ENCODE measurements around the gene GNL3.
A peak's percentile ranks its signal among the peaks of the same experiment; 100 is the strongest.
"Not testable (repeated sequence)": the region's sequence is repeated elsewhere in the genome, so short reads cannot be mapped to it uniquely, and the experiment has no call there.

Gene GNL3

DNA sequence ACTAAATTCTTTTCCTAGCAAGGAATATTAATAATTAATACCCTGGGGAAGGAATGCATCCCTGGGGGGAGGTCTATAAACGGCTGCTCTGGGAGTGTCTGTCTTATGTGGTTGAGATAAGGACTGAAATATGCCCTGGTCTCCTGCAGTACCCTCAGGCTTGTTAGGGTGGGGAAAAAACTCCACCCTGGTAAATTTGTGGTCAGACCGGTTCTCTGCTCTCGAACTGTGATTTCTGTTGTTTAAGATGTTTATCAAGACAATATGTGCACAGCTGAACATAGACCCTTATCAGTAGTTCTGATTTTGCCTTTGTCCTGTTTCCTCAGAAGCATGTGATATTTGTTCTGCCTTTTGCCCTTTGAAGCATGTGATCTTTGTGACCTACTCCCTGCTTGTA, 42.9 kb downstream of the GNL3 start:
- H3K27ac ChIP-seq (ENCODE audit: insufficient read depth in 1 of 2, low read depth in 1 of 2, low read length in 2 of 2, poor library complexity in 1 of 2, severe bottlenecking in 2 of 2); POLR2A ChIA-PET; H3K27me3 ChIP-seq (replicated peaks in 2 of 5; ENCODE audit: control insufficient read depth in 4 of 5, insufficient read depth in 5 of 5, low read length in 4 of 5); H3K4me1 ChIP-seq (ENCODE audit: control extremely low read depth in 1 of 4, control insufficient read depth in 4 of 4, insufficient read depth in 4 of 4, low read length in 3 of 4); H3K4me3 ChIP-seq (ENCODE audit: control insufficient read depth in 1 of 7, extremely low read depth in 1 of 7, insufficient read depth in 4 of 7, low read depth in 2 of 7, low read length in 6 of 7); DNase-seq: not testable (repeated sequence)
- Histone ChIP-seq H3K9me3 (ENCODE audit: control extremely low read depth in 1 of 5, control insufficient read depth in 4 of 5, insufficient read depth in 2 of 5, low read depth in 1 of 5, low read length in 4 of 5) (peaks cover 3 to 27% (median 10%) of the 10 kb centered on the region in 5 experiments), H3K36me3 (ENCODE audit: control insufficient read depth in 4 of 4, insufficient read depth in 4 of 4, low read length in 3 of 4) (peaks cover 15 to 47% (median 25%) of the 10 kb centered on the region in 4 experiments)
- no CpG with 5 or more reads among the region's 3 CpGs for WGBS (ENCODE audit: insufficient coverage)
- CTCF ChIA-PET = interaction anchor here (1.3 kb wide), 1 partner anchor 14 kb away, joined by 4 read pairs; no protein-coding TSS in a partner anchor

DNA sequence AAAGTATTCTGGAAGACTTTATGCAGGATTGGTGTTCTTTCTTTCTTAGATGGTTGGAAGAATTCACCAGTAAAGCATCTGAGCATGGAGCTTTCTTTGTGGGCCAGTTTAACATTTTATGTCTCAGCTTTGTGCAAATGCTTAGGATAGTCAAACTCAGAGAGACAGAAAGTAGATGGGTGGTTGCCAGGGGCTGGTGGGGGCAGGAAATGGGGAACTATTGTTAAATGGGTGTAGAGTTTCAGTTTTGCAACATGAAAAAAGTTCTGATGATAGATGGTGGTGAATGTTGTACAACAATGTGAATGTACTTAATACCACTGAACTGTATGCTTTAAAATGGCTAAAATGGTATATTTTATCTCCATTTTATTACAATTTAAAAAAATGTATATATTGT, 44.8 kb downstream of the GNL3 start:
- Histone ChIP-seq H3K4me3 (ENCODE audit: control insufficient read depth in 1 of 7, extremely low read depth in 1 of 7, insufficient read depth in 4 of 7, low read depth in 2 of 7, low read length in 6 of 7) (no peak overlapping the region), H3K27me3 (replicated peaks in 2 of 5; ENCODE audit: control insufficient read depth in 4 of 5, insufficient read depth in 5 of 5, low read length in 4 of 5) (no peaks in the 10 kb centered on the region), H3K36me3 (ENCODE audit: control insufficient read depth in 4 of 4, insufficient read depth in 4 of 4, low read length in 3 of 4) (peaks cover 22 to 63% (median 34%) of the 10 kb centered on the region in 4 experiments), H3K27ac (ENCODE audit: insufficient read depth in 1 of 2, low read depth in 1 of 2, low read length in 2 of 2, poor library complexity in 1 of 2, severe bottlenecking in 2 of 2) (no peak overlapping the region), H3K4me1 (ENCODE audit: control extremely low read depth in 1 of 4, control insufficient read depth in 4 of 4, insufficient read depth in 4 of 4, low read length in 3 of 4) (no peaks in the 10 kb centered on the region), H3K9me3 (ENCODE audit: control extremely low read depth in 1 of 5, control insufficient read depth in 4 of 5, insufficient read depth in 2 of 5, low read depth in 1 of 5, low read length in 4 of 5) (peaks cover 3 to 27% (median 10%) of the 10 kb centered on the region in 5 experiments)
- ChIA-PET POLR2A (no interaction called here), CTCF (no interaction called here)
- no peak for DNase-seq

DNA sequence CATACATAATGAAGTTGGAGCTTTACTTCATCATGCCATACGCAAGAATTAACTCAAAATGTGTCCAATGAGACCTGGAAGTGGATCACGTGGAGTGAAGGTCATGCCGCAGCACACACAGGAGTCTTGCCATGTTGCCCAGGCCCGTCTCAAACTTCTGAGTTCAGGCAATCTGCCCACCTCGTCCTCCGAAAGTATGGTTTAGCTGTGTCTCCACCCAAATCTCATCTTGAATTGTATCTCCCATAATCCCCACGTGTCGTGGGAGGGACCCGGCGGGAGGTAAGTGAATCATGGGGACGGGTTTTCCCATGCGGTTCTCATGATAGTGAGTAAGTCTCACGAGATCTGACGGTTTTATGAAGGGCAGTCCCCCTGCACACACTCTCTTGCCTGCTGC, 45.8 kb downstream of the GNL3 start:
- H3K4me1 ChIP-seq (ENCODE audit: control extremely low read depth in 1 of 4, control insufficient read depth in 4 of 4, insufficient read depth in 4 of 4, low read length in 3 of 4) = no peaks in the 10 kb centered on the region
- 94% methylated on average over 14 of the region's 14 CpGs for WGBS (ENCODE audit: insufficient coverage)
- no peak overlapping the region for H3K4me3 ChIP-seq (ENCODE audit: control insufficient read depth in 1 of 7, extremely low read depth in 1 of 7, insufficient read depth in 4 of 7, low read depth in 2 of 7, low read length in 6 of 7)
- H3K27me3 ChIP-seq (replicated peaks in 2 of 5; ENCODE audit: control insufficient read depth in 4 of 5, insufficient read depth in 5 of 5, low read length in 4 of 5) = no peaks in the 10 kb centered on the region
- CTCF ChIA-PET = no interaction called here
- DNase-seq = no peak
- POLR2A ChIA-PET = no interaction called here
- no peak overlapping the region for H3K27ac ChIP-seq (ENCODE audit: insufficient read depth in 1 of 2, low read depth in 1 of 2, low read length in 2 of 2, poor library complexity in 1 of 2, severe bottlenecking in 2 of 2)
- H3K36me3 ChIP-seq (ENCODE audit: control insufficient read depth in 4 of 4, insufficient read depth in 4 of 4, low read length in 3 of 4) = peaks cover 22 to 66% (median 35%) of the 10 kb centered on the region in 4 experiments
- peaks cover 3 to 27% (median 10%) of the 10 kb centered on the region in 5 experiments for H3K9me3 ChIP-seq (ENCODE audit: control extremely low read depth in 1 of 5, control insufficient read depth in 4 of 5, insufficient read depth in 2 of 5, low read depth in 1 of 5, low read length in 4 of 5)

GRCh38 chr3:52733256-52733891, 47.5 kb downstream of the GNL3 start:
- 100% methylated on average over 1 of the region's 10 CpGs for WGBS (ENCODE audit: insufficient coverage)
- H3K27me3 ChIP-seq (replicated peaks in 2 of 5; ENCODE audit: control insufficient read depth in 4 of 5, insufficient read depth in 5 of 5, low read length in 4 of 5) = no peaks in the 10 kb centered on the region
- no peak overlapping the region for H3K27ac ChIP-seq (ENCODE audit: insufficient read depth in 1 of 2, low read depth in 1 of 2, low read length in 2 of 2, poor library complexity in 1 of 2, severe bottlenecking in 2 of 2)
- CTCF ChIA-PET = no interaction called here
- H3K4me1 ChIP-seq (ENCODE audit: control extremely low read depth in 1 of 4, control insufficient read depth in 4 of 4, insufficient read depth in 4 of 4, low read length in 3 of 4) = no peaks in the 10 kb centered on the region
- POLR2A ChIA-PET = no interaction called here
- DNase-seq = no peak
- peaks cover 17 to 68% (median 40%) of the 10 kb centered on the region in 4 experiments for H3K36me3 ChIP-seq (ENCODE audit: control insufficient read depth in 4 of 4, insufficient read depth in 4 of 4, low read length in 3 of 4)
- peaks cover 3 to 24% (median 7%) of the 10 kb centered on the region in 5 experiments for H3K9me3 ChIP-seq (ENCODE audit: control extremely low read depth in 1 of 5, control insufficient read depth in 4 of 5, insufficient read depth in 2 of 5, low read depth in 1 of 5, low read length in 4 of 5)
- H3K4me3 ChIP-seq (ENCODE audit: control insufficient read depth in 1 of 7, extremely low read depth in 1 of 7, insufficient read depth in 4 of 7, low read depth in 2 of 7, low read length in 6 of 7) = no peak overlapping the region

- 91% methylated on average over 1 of the region's 1 CpG for WGBS (ENCODE audit: insufficient coverage)
- POLR2A ChIA-PET = no interaction called here
Measured at GRCh38 chr3:52739730-52740129, 53.9 kb downstream of the GNL3 start.

GRCh38 chr3:52742418-52743041, 56.7 kb downstream of the GNL3 start:
- ChIA-PET POLR2A (no interaction called here), CTCF (interaction anchor here (0.7 to 2.6 kb wide), 12 partner anchors 27 to 192 kb away, joined by 3 to 17 read pairs (median 4); partner anchors contain the start of gene NEK4)
- Histone ChIP-seq H3K9me3 (ENCODE audit: control extremely low read depth in 1 of 5, control insufficient read depth in 4 of 5, insufficient read depth in 2 of 5, low read depth in 1 of 5, low read length in 4 of 5) (no peaks in the 10 kb centered on the region), H3K27me3 (replicated peaks in 2 of 5; ENCODE audit: control insufficient read depth in 4 of 5, insufficient read depth in 5 of 5, low read length in 4 of 5) (no peaks in the 10 kb centered on the region), H3K4me3 (ENCODE audit: control insufficient read depth in 1 of 7, extremely low read depth in 1 of 7, insufficient read depth in 4 of 7, low read depth in 2 of 7, low read length in 6 of 7) (no peak overlapping the region), H3K4me1 (ENCODE audit: control extremely low read depth in 1 of 4, control insufficient read depth in 4 of 4, insufficient read depth in 4 of 4, low read length in 3 of 4) (no peaks in the 10 kb centered on the region), H3K36me3 (ENCODE audit: control insufficient read depth in 4 of 4, insufficient read depth in 4 of 4, low read length in 3 of 4) (peaks cover 16 to 75% (median 44%) of the 10 kb centered on the region in 4 experiments), H3K27ac (ENCODE audit: insufficient read depth in 1 of 2, low read depth in 1 of 2, low read length in 2 of 2, poor library complexity in 1 of 2, severe bottlenecking in 2 of 2) (no peak overlapping the region)
- no CpG with 5 or more reads among the region's 3 CpGs for WGBS (ENCODE audit: insufficient coverage)
- peak; percentile 30 to 46 (median 31) for DNase-seq

More at GRCh38 chr3:52739730-52740129, 53.9 kb downstream of the GNL3 start:
- peaks cover 0 to 1% (median 0%) of the 10 kb centered on the region in 5 experiments for H3K9me3 ChIP-seq (ENCODE audit: control extremely low read depth in 1 of 5, control insufficient read depth in 4 of 5, insufficient read depth in 2 of 5, low read depth in 1 of 5, low read length in 4 of 5)
- no peaks in the 10 kb centered on the region for H3K4me1 ChIP-seq (ENCODE audit: control extremely low read depth in 1 of 4, control insufficient read depth in 4 of 4, insufficient read depth in 4 of 4, low read length in 3 of 4)
- no peak overlapping the region for H3K27ac ChIP-seq (ENCODE audit: insufficient read depth in 1 of 2, low read depth in 1 of 2, low read length in 2 of 2, poor library complexity in 1 of 2, severe bottlenecking in 2 of 2)
- CTCF ChIA-PET = interaction anchor here (0.6 kb wide), 1 partner anchor 21 kb away, joined by 3 read pairs; no protein-coding TSS in a partner anchor
- H3K36me3 ChIP-seq (ENCODE audit: control insufficient read depth in 4 of 4, insufficient read depth in 4 of 4, low read length in 3 of 4) = peaks cover 21 to 68% (median 33%) of the 10 kb centered on the region in 4 experiments
- H3K4me3 ChIP-seq (ENCODE audit: control insufficient read depth in 1 of 7, extremely low read depth in 1 of 7, insufficient read depth in 4 of 7, low read depth in 2 of 7, low read length in 6 of 7) = no peak overlapping the region
- no peaks in the 10 kb centered on the region for H3K27me3 ChIP-seq (replicated peaks in 2 of 5; ENCODE audit: control insufficient read depth in 4 of 5, insufficient read depth in 5 of 5, low read length in 4 of 5)
- DNase-seq = no peak

- Histone ChIP-seq H3K4me3 (ENCODE audit: control insufficient read depth in 1 of 7, extremely low read depth in 1 of 7, insufficient read depth in 4 of 7, low read depth in 2 of 7, low read length in 6 of 7) (no peak overlapping the region), H3K4me1 (ENCODE audit: control extremely low read depth in 1 of 4, control insufficient read depth in 4 of 4, insufficient read depth in 4 of 4, low read length in 3 of 4) (no peaks in the 10 kb centered on the region), H3K27ac (ENCODE audit: insufficient read depth in 1 of 2, low read depth in 1 of 2, low read length in 2 of 2, poor library complexity in 1 of 2, severe bottlenecking in 2 of 2) (no peak overlapping the region), H3K27me3 (replicated peaks in 2 of 5; ENCODE audit: control insufficient read depth in 4 of 5, insufficient read depth in 5 of 5, low read length in 4 of 5) (no peaks in the 10 kb centered on the region), H3K36me3 (ENCODE audit: control insufficient read depth in 4 of 4, insufficient read depth in 4 of 4, low read length in 3 of 4) (peaks cover 14 to 75% (median 46%) of the 10 kb centered on the region in 4 experiments), H3K9me3 (ENCODE audit: control extremely low read depth in 1 of 5, control insufficient read depth in 4 of 5, insufficient read depth in 2 of 5, low read depth in 1 of 5, low read length in 4 of 5) (no peaks in the 10 kb centered on the region)
- ChIA-PET CTCF (interaction anchor here (0.6 to 2.6 kb wide), 8 partner anchors 22 to 108 kb away, joined by 3 to 17 read pairs (median 3); no protein-coding TSS in a partner anchor), POLR2A (no interaction called here)
- DNase-seq = no peak
- WGBS (ENCODE audit: insufficient coverage) = 97% methylated on average over 4 of the region's 5 CpGs
Measured at GRCh38 chr3:52743152-52743551, 57.3 kb downstream of the GNL3 start.
